Measurements from ENCODE around the gene GUCY2C.

Gene GUCY2C

DNA sequence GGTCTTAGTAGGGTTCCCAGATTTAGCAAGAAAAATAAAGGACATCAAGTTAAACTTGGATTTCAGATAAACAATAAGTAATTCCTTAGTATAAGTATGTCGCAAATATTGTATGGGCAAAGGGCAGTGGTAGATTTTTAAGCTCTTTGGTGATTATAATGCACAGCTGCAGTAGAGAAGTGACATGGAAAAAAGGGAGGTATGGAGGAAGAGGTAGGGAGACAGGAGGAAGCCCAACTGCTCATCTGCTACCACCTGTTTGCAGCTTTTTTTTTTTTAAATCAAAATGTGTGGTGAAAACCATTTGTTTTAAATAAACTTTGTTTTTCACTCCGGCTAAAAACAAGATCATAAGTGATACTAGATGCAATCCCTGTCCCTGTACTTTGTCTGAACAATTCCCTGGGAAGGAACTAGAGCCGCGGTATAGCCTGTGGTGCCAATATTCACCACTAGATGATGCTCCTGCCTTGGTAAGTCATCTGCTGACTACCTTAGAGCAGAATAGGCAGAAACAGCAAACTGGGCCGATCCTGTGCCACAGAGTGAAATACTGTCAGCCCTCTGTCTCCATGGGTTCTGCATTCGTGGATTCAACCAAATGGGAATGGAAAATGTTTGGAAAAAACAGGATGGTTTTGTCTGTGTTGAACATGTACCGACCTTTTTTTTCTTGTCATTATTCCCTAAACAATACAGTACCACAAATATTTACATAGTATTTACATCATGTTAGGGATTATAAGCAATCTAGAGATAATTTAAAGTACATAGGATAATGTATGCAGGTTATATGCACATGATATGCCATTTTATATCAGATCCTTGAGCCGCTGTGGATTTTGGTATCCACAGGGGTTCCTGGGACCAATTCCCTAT, 66.3 kb downstream of the GUCY2C start:
- in situ Hi-C loops (cut with MboI; ENCODE audit: low sequenced_read_pairs) = loop anchor here (25.0 kb wide), 1 partner anchor 393 kb away; no protein-coding TSS in a partner anchor

DNA sequence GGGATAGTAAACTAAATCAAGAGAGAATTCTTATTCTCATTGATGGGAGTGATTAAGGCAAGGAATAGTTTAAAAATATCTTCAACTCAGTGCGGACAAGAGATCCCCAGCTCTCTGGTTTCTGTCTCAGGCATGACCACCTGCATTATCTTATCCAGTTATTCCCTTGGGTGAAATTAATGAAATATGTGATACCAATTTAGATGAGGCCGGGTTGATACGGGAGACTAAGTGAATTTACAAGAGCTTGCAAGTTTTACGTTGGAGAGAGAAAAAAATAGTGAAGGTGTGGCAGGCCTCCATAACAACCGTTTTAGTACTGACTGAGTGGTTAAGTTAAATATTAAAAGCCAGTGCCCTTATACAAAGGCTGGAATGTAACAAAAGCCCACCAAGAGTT, 67.6 kb downstream of the GUCY2C start:
- in situ Hi-C loops (cut with MboI; ENCODE audit: low sequenced_read_pairs) = loop anchor here (25.0 kb wide), 1 partner anchor 391 kb away; no protein-coding TSS in a partner anchor

DNA sequence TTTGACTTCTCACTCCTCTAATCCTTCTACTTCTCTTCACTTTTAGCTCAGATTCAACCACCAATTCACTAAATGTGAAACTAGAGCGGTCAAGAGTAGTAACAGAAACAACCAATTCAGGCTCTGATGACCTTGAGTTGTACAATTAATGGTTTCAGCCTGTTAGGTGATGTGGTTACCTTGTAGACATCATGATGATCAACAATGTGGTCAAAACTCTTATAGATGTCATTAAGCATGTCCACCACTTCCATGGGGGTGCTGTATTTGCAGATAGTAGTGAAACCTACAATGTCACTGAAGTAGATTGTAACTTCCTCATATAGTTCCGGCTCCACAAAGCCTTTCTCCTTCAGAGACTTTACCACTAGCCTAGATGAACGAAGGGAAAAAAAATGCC, 74.6 kb downstream of the GUCY2C start:
- in situ Hi-C loops (cut with MboI; ENCODE audit: low sequenced_read_pairs) = no loop called here

DNA sequence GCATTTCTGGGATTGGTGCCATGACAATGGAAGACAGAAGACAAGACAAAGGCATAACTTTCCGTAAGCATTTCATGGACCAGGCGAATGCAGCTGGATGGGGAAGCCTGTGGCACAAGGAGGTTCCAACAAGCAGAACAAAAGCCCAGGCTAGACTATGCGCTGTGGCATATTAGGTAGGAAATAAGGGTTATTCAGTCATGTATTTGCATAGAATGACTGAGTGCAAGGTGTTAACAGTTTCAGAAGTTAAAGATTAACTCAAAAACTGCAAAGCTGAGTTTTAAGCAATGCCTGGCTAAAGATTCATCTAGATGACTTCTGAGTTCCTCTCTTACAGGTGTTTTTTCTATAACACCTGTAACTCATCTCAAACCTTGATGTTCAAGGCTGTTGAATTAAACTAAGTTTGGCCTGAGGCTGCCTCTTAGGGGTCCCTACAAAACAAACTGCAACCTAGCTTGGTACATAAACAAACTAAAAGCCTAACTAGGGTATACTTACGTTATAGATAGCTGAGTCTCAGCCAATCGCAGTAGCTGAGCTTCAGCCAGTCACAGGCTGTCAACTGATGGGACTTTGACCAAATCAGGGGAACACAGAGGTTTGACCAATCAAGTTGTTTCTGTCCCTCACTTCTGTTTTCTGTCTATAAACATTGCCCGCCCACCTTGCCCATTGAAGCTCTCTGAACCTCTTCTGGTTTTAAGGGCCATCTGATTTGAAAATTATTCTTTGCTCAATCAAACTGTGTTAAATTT, 76.5 kb downstream of the GUCY2C start:
- in situ Hi-C loops (cut with MboI; ENCODE audit: low sequenced_read_pairs) = no loop called here

DNA sequence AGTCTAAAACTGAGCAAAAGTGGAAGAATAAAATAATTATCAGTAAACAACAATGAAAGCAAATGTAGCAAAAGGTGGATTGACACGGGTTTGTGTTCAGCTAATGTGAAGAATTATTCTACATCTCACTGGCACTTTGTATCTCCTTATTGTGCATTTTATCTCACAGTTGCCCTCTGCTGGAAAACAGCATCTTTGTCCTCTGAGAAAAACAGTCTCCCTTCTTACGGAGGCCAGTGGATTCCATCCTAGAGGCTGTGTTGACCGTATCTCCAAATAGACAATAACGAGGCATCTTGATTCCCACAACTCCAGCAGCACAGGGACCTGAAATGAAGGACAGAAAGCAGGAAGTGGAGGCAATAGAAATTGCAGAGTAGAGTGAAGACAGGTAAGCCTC, 77.4 kb downstream of the GUCY2C start:
- in situ Hi-C loops (cut with MboI; ENCODE audit: low sequenced_read_pairs) = no loop called here

DNA sequence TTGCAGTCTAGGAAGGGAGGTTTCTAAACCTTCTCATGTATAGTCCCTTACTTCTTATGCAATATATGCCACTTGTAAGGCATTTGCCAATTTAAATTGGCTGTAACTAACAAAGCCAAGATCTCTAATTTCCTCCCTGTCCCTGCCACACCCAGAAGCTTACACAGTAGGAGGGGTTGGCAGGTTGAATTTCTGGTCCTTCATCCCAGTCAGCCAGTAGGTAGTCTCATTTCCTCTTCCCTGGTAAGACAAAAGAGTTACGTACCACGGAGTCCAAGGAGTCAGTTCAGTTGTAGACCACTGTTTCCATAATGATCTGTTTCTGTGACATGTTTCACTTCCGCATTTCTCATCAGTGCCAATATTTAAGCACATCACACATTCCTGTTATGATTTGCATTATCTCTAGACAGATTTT, 81.7 kb downstream of the GUCY2C start:
- in situ Hi-C loops (cut with MboI; ENCODE audit: low sequenced_read_pairs) = no loop called here

DNA sequence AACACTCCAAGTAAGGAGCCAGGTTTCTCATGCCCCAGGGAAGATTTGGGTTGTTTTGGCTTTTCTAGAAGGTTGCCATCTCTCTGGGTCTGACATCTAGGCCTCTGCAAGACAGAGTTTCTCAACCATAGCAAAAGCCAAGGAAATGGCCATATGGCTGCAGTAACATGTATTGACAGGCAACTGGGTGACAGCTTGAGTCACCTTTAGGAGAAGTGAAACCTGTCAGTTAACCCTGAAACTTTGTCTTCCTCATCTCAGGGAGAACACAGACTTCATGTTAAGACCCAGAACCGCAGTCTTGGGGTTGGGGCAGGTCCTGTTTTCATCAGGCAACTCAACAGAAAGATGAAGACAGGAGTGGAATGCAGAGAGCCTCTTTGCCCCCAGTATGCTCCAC, 82.7 kb downstream of the GUCY2C start:
- in situ Hi-C loops (cut with MboI; ENCODE audit: low sequenced_read_pairs) = no loop called here

DNA sequence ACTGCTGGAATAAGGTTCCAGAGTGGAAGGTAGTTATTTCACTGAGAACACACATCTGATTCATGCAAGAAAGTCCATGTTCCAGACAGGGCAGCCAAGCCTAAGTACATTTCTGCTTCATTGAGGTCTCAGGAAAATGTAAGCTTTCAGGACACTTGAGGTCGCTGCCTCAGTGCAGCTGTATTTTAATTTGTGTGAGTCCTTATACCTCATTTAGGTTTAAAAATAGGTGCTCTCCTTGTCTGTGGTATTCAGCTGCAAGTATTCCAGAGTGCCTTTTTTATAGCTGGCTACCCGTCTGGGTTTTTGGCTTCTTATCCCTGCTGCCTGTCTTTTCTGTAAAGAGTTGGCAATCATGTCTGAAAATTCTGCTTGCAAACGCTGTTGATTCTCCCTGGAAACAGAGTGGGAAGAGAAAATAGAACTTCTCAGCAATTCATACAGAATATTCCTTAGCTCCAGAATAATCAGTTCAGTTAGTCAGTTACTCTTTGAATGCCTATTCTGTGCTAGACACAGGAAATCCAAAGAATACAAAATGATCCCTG, 83.4 kb downstream of the GUCY2C start:
- in situ Hi-C loops (cut with MboI; ENCODE audit: low sequenced_read_pairs) = no loop called here

DNA sequence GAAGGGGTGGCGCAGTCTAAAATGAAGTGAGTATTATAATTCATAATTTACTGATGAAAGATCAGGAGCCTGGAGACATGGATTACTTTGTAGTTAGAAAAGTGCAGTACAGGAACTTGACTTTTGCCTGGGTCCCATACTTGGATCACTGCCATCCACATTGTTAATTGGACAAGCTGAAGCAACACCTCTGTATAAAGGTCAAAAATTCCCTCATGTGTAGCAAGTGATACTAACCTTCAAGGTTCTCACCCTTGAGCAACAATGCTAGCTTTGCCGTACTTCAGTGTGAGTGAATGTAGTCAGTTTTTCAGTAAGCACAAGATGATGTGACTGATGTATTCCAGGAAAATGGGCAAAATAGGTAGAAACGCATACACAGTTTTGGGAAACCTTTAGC, 84.1 kb downstream of the GUCY2C start:
- in situ Hi-C loops (cut with MboI; ENCODE audit: low sequenced_read_pairs) = no loop called here

DNA sequence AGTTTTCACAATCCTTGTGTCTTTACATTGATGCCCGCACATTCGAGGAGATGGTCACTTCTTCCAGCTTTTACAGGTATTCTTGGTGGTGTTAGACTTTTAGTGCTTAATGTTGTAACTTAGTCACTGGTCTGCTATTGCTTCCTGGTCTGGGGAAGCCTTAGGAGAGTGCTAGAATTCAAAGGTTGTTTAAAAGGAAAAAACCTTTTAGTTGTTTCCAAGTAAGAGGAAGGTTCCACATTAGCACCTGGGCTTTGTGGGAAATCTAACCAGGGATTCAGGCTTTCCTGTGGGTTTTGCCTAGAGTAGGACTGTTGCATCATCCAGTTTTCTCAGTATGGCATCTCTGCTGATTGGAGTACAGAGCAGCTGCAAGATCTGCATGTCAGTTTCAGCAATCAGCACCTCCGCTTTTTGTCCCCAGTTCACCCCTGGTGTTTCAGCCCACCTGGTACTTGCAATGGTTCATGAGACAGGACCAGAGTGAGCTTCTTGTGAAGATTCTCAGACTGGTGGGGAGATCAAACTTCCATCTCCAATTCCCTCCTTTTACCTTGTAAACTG, 84.7 kb downstream of the GUCY2C start:
- in situ Hi-C loops (cut with MboI; ENCODE audit: low sequenced_read_pairs) = no loop called here

DNA sequence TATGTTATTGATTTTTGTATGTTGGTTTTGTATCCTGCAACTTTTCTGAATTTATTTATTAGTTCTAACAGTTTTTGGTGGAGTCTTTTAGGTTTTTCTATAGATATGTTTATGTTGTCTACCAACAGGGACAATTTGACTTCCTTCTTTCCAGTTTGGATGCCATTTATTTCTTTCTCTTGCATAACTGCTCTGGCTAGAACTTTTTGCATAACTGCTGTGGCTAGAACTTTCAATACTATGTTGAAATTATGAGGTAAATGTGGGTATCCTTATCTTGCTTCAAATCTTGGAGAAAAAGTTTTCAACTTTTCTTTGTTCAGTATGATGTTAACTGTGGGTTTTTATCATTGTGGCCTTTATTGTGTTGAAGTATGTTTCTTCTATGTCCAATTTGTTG, 88.8 kb downstream of the GUCY2C start:
- in situ Hi-C loops (cut with MboI; ENCODE audit: low sequenced_read_pairs) = no loop called here

DNA sequence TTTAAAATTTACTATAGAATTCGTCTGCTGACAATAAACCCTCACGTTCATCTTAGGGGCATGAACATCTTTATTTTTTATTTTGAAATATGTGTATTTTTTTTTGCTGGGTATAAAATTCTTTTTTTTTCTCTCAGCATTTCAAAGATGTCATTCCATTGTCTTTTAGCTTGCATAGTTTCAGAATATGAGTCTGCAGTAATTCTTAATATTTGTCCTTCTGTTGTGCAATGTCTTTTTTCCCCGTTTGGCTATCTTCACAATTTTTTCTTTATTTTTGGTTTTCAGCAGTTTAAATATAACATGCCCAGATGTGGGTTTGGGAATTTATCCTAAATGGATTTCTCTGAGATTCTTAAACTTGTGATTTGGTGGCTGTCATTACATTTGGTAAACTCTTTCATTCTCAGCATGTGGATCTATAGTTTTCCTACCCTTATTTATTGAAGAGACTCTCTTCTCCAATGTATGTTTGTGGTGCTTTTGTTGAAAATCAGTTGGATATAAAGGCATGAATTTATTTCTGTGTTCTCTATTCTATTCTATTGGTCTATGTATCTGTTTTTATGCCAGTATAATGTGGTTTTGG, 90.9 kb downstream of the GUCY2C start:
- in situ Hi-C loops (cut with MboI; ENCODE audit: low sequenced_read_pairs) = no loop called here

DNA sequence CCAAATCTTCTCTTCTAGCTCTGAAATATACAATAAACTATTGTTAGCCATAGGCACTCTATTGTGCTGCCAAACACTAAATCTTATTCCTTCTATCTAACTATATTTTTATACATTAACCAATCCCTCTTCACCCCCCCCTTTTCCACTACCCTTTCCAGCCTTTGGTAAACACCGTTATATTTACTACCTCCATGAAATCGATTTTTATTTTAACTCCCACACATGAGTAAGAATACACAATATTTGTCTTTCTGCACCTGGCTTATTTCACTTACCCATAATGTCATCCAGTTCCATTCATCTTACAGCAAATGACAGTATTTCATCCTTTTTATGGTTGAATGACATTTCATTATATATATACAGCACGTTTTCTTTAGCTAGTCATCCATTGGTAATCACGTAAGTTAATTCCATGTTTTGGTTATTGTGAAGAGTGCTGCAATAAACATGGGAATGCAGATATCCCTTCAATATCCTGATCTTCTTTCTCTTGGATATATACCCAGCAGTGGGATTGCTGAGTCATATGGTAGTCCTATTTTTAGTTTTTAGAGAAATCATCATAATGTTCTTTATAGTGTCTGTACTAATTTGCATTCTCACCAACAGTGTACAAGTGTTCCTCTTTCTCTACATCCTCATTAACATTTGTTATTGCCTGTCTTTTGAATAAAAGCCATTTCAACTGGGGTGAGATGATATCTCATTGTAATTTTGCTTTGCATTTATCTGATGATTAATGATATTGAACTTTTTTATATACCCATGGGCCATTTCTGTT, 94.5 kb downstream of the GUCY2C start:
- in situ Hi-C loops (cut with MboI; ENCODE audit: low sequenced_read_pairs) = no loop called here

DNA sequence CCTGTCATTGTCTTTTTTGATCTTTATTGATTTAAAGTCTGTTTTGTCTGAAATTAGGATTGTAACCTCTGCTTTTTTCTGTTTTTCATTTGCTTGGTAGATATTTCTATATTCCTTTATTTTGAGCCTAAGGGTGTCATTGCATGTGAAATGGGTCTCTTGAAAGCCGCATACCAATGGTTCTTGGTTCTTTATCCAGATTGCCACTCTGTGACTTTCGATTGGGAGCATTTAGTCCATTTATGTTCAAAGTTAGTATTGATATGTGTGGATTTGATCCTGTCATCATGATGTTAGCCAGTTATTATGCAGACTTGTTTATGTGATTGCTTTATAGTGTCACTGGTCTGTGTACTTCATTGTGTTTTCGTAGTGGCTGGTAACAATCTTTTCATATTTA, 98.9 kb downstream of the GUCY2C start:
- in situ Hi-C loops (cut with MboI; ENCODE audit: low sequenced_read_pairs) = no loop called here

DNA sequence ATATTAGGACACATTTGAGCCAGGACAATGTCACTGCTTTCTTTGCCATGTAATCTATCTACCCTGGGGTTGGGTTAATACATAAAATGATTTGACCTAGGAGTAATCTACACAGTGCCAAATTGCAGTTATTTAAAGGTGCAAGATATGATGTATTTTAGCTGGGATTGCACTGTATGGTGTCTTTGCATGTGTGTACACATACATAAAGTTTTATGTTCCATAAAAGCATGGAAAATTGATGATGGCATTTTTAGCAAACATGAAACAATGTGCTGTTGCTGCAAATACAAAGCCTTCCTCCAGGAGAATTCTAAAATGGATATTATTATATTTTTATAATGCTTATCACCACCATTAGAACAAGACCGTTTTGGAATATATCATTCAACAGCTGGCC, 104.7 kb downstream of the GUCY2C start:
- in situ Hi-C loops (cut with MboI; ENCODE audit: low sequenced_read_pairs) = no loop called here

DNA sequence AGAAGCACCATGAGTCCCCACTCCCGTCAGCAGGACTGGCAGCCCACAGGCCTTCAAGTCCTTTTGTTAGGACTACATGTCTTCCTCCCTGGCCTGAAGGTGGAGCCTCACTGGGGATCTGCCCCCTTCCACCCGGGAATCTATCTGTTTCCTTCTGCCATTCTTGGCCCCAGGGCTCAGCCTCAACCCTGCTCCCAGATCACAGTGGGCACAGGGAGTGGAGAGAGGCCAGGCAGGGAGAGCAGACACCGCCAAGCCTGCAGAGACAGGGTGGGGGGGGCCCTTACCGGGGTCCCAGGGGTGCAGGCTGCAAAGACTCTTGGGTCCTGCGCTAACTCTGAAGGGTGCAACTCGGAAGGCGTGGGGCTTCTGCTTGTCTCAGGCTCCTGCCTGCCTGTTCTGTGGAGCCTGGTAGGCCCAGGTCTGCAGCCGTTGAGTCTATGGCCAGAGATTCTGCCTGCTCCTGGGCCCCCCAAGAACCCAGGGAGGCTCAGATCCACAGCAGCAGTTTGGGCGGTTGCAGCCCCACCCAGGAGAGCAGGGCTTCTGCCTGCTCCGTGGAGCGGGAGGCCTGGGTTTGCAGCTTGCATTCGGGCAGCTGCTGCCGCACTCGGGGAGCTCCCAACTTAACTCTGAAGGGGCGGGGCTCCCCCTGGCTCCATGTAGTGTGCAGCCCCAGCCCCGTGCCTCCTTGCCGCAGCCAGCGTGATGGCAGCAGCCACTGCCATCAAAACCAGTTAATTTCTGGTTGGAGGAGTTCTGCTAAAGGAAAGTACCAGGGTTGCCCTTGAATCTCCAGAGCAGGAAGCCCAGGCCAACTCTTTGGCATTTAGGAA, 107.0 kb downstream of the GUCY2C start:
- in situ Hi-C loops (cut with MboI; ENCODE audit: low sequenced_read_pairs) = no loop called here

DNA sequence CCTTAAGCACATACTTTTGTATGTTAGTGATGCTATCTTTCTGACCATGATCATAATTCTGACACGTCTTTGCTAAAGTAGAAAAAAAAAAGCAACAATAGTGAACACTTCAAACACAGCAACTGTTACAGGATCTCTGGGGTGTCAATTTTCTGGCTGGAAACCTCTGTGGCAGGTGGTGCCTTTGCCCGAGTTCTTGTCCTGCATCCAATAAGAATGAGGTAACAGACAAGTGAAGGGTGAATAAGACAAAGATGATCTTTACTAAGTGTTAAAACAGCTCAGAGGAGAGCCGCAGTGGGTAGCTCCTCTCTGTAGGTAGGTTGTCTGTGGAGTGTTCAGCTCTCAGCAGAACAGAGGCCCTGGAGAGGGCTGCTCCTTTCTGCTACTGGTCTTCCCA, 107.8 kb downstream of the GUCY2C start:
- in situ Hi-C loops (cut with MboI; ENCODE audit: low sequenced_read_pairs) = no loop called here

DNA sequence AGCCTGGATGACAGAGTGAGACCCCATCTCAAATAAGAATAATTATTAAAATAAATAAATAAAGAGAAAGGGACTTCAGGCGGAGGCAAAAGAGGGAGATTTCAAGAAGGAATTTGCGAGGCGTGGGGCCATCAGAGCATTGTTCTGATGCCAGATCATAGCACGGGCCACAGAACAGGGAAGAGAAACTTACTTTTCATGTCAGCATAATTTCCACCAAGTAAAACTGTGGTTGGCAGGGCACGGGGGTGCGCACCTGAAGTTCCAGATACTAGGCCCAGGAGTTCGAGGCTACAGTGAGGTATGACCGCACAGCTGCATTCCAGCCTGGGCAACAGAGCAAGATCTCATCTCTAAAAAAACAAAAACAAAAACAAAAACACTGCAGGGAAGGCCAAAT, 117.8 kb downstream of the GUCY2C start:
- in situ Hi-C loops (cut with MboI; ENCODE audit: low sequenced_read_pairs) = no loop called here

DNA sequence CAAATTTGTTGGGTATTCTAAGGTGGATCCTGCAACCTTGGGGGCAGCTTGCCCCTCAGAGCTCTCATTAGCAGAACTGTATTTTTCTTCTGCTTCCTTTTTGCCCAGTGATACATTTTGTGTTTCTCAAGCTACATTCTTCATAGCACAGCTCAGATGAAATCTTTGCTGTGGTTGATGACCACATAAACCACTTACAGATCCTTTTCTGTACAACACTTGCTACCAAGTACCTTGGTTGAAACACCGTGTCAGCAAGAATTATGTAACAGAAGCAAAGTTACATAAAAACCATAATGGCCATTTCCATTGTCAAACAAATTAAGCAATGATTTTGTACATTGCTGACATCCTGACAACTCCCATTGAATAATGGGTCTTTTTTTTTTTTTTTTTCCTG, 119.1 kb downstream of the GUCY2C start:
- in situ Hi-C loops (cut with MboI; ENCODE audit: low sequenced_read_pairs) = no loop called here
